AG20443 (cell line): ENCODE measurements around the gene PRPF19.
A peak's percentile ranks its signal among the peaks of the same experiment; 100 is the strongest.
"Not testable (repeated sequence)": the region's sequence is repeated elsewhere in the genome, so short reads cannot be mapped to it uniquely, and the experiment has no call there.

Experiments used
- DNase-seq: peaks from one replicate; pipeline ENCODE4 v3.0.0; 2012; ENCODE audit warnings: low spot score, mixed read lengths

PRPF19 gene

DNA sequence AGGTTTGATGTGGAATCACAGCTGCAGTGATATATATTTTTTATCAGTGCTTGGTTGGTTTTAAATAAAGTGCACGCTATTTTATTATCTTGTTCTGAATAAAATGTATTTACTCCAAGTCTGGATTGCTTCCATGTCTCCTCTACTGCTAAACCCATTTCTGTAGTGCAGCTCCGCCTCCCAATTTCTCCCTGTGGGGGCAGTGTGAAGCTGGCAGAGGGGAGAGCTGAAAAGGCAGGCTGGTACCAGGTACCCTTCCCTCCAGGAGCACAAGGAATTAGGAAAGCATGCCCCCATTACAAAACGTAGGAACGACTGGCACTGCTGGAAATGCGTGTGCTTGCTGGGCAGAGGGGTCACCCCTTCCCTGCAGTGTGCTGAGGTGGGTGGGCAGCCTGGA lies 16.9 kb upstream of the PRPF19 start:
- no peak for DNase-seq

DNA sequence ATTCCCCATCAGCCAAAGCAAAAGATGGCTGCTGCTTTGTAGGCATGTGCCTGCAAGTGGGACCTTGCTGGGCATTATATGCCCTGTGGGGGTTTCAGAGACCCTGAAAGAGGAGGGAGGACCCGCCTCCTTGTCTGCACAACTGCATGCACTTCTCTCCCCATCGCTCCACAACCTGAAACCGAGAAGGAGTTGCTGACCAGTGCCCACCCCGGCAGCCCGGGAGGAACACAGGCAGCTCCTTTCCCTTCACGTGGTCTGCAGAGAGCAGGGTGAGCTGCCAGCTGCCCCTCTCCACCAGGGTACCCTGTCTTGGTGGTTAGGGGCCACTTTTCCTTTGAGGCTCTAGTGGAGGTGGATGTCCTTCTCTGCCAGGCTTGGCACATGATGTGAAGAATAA lies 16.5 kb upstream of the PRPF19 start:
- DNase-seq = no peak

DNA sequence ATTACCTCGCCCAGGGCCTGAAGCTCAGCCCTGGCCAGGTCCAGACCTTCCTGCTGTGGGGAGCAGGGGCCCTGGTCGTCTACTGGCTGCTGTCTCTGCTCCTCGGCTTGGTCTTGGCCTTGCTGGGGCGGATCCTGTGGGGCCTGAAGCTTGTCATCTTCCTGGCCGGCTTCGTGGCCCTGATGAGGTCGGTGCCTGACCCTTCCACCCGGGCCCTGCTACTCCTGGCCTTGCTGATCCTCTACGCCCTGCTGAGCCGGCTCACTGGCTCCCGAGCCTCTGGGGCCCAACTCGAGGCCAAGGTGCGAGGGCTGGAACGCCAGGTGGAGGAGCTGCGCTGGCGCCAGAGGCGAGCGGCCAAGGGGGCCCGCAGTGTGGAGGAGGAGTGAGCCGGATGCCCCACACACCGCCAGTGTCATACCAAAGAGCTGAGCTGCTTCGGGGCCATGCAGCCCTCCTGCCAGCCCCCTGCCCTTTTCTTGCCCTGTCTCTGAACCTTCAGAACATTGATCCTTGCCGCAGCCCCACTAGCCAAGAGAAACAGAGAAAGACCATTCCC lies 15.5 kb upstream of the PRPF19 start:
- no peak for DNase-seq

DNA sequence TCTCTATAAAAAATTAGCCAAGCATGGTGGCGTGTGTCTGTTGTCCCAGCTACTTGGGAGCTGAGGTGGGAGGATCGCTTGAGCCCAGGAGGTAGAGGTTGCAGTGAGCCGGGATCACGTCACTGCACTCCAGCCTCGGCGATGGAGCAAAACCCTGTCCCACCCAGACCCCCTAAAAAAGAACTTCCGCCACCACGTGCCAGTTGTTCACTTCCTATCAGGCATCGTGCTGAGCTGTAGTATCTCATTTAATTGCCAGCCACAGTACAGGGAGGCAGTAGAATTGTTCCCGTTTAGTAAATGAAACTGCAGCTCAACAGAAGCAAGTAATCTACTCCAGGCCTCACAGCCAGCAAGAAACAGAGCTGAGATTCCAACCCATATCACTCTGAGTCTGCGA lies 14.9 kb upstream of the PRPF19 start:
- no peak for DNase-seq

DNA sequence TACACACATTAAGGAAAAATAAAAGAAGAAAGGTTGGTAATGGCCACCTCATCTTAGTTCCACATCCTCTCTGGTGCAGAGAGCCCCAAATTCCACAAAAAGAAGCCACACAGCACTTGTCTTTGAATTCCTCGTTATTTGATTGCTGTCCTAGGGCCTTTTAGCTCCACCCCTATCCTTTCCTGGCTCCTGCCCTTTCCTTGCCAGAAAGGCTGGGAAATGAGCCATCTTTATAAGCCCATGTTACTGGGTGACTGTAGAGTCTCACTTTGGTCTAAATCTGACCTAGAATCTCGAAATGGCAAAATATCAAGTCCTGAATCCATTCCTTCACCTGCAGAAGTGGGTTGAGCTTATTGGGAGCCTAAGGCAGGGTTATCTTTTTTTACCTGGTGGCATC lies 13.6 kb upstream of the PRPF19 start:
- no peak for DNase-seq

DNA sequence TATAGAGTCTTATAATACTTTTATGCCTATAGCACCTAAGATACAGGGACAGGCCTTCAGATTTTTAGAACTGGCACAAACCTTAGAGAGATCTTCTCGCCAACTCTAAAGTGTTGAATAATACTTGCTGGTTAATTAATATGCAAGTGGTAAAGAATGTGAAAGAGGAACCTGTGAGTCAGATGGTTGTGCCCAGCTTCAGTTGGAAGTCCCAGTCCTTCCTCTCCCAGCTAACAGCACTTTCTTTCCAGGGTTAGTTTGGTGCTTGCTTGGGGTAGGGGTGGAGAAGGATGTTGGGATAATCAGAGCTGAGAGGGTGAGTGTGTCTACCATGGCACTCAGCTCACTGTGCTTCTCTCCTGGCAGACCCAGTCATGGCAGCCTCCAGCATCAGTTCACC lies 12.9 kb upstream of the PRPF19 start:
- DNase-seq = no peak

DNA sequence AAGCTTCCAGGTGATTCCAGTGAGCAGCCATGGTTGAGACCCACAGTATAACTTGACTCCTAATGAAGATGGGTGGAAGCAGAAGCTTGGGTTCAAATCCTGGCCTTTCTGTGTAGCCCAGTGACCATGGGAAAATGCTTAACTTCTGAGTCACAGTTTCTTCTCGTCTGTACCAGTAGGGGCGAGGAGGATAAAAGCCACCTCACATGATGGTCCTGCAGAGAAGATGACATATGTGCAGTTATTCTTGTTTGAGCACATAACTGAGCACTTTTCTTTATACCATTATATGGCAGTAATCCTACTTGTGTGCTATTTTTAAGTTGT lies 12.5 kb upstream of the PRPF19 start:
- no peak for DNase-seq

DNA sequence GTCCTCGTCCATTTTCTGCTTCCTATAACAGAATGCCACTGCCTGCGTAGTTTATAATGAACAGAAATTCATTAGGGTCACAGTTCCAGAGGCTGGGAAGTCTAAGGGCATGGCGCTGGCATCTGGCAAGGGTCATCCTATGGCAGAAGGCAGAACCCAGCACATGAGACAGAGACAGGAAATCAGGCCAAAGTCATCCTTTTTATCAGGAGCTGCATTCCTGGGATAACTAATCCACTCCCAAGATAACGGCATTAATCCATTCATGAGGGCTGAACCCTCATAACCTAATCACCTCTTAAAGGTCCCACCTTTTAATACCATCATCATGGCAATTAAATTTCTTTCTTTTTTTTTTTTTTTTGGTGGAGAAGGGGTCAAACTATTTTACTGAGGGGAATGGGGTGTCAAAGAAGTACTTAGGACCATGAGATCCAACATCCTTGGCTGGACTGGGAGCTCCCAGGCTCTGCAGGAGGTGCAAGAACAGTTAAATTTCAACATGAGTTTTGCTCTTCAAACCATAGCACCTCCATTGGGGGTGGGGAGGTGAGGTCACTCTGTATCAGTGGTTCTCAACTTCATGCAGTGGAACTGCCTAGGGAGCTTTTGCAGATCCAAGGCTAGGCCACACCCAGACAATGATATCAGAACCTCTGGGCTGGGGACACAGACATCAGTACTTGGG lies 12.0 kb upstream of the PRPF19 start:
- DNase-seq = no peak

DNA sequence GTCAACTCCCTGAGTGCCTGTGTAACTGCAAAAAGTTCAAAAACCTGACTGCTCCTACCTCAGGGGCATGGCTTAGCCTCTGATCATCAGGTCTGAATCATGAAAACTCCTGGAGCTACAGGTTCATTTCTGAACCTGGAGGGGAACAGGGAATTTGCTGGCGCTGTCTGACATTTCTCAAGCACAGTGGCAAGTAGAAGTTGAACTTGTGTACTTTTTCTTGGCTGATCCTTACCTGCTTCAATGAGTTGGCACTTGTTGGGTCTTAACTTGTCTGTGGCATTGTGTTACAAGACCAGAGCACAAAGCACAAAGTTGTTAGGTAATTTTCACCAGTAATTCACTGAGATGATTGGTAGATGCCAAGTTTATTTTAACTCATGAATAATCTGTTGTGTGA lies 10.9 kb upstream of the PRPF19 start:
- no peak for DNase-seq

DNA sequence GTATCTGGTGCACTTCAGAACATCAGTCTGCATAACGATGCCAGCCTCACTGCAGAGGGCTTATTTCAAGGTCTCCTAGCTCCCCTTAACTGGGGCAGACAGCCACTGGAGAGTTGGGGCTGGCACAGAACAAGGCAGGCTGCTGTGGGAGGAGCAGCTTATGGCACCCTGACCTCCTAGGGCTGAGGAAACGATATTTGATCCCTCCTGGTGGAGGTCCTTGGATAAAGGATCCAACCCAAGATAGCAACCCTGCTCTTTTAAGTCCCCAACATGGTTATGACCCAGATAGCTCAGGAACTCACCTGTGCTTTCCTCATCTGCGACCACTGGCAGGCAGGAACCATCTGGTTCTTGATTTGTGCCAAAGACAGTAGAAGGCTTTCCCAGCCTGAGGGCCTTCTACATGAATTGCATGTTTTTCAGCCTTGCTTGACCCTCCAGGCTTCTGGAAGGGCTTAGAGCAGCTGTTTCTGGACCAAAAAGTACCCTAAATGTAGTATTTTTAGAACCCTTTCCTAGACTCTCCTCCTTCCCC lies 10.4 kb upstream of the PRPF19 start:
- DNase-seq = no peak

DNA sequence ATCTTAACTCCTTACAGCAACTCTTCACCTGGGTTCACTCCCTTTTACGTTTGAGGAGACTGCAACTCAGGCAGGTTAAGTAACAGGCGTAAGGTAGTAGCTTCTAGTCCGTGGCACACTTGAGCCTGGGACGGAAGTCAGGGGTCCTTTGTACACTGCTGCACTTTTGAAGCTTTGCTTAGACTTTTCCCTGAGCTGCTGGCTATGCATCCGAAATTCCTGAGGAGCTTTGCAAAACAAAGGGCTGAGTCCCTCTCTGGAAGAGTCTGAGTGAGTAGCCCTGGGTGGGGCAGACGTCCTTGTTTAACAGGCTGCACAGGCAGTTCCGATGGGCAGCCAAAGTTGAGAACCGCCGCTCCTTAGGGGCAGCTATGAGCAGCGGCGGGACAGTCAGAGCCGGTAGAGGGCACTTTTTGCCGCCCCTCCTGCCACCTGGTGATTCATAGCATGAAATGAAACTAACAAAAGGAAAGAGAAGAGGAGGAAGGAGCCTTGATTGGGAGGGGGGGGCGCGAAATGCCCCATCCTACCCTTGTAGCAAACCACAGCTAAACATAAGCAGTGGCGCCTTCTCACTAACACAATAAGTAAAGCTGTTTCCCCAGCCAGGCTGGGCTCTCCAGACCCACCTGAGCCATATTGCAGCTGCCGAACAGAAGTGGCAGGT lies 9.0 kb upstream of the PRPF19 start:
- DNase-seq = peak; percentile 86

DNA sequence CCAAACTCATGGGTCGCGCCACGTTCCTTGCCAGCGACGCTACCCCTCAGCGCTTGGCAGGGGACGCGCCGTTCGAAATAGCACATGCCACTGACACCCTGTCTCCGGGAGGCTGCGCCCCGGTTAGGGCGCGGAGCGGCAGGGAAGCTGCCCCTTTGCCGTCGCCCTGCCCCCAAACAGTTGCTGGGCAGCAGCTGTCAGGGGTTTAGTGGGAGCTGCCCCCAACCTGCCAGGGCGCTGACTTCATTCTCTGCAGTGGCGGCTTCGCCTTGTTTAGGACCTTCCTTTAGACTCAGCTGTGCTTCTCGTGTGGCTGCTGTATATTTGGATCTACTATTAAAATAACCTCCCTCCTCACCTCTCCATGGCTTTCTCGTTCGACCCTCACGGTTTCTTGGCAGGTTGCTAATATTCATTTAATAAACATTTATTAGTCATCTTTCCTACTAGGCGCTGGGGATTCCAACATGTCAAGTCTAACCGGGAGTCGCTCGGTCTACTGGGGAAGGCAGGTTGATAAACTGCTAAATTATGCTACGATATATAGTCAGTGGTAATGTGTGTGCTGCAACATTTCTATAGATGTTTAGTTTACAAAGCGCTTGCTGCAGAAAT lies 8.4 kb upstream of the PRPF19 start:
- peak; percentile 59 for DNase-seq

DNA sequence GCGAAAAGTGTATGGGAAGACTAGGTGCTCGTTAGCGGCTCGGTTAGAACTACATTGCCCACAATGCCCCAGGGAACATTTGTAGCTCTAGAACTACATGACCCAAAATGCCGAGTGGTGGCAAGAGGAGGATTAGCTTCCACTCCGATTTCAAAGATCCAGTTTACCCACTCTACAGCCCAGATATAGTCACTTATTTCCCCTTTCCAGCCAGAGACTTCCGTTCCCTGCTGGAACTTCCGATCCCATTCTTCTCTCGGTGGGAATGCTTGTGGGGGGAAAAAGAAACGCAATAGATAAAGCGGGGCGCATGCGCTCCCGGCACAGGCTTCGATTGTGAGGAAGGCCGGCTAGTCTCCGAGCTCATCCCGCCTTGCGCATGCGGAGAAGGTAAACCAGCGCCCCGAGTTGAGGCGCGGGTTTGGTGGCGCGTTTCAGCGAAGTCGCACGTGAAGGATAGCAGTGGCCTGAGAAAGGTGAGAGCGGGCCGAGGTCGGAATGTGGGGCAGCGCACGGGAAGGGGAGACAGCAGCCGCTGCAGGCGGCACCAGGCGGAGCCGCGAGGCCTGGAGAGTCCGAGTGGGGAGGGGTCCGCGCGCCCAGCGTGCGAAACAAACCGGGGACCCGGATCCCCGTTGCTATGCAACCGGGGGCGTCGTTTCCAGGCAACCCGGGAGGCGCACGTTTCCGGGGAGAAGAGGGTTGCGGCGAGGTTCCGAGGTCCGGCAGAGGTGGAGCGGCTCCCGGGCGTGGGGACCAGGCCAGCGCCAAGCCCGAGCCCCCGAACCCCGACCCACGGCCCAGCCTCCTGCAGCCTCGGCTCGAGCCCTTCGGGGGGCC lies 7.6 kb upstream of the PRPF19 start, which contains the start of gene TMEM109:
Gene TMEM109 (plus strand): TSS at position 366 of the 840 bp plus-strand sequence. CDS start 5,536 bp downstream, outside the sequence.
- peak; percentile 97 for DNase-seq

DNA sequence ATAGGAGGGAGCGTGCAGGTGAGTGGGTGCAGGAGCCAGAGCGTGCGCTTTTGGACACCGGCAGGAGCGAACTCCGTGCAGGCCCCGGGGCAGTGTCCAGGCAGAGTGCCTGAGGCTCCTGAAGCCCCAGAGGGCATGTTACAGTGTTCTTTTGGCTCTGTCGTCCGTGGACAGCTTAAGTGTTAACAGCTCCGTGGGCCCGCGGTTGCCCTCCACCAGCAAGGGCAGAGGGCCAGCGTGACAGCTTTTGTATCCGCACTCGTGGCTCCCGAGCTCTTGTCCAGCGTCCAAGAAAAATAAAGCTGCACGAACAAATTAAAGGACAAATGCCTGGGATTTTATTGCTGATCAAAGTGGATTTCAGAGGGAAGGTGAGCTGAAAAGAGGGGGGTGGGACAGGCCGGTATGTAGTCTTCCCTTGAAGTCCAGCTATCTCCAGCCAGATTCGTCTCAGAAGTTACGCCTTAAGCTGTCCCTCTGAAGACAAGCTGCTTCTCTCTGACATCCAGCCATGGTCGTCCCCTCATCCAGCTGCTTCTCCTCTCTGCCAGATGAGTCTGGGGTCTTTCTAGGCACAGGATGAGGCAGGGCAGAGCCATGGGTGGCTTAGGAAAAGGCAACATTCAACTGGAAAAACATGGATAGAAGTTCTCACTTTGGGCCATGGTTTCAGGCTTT lies 6.6 kb upstream of the PRPF19 start:
- DNase-seq = no peak

DNA sequence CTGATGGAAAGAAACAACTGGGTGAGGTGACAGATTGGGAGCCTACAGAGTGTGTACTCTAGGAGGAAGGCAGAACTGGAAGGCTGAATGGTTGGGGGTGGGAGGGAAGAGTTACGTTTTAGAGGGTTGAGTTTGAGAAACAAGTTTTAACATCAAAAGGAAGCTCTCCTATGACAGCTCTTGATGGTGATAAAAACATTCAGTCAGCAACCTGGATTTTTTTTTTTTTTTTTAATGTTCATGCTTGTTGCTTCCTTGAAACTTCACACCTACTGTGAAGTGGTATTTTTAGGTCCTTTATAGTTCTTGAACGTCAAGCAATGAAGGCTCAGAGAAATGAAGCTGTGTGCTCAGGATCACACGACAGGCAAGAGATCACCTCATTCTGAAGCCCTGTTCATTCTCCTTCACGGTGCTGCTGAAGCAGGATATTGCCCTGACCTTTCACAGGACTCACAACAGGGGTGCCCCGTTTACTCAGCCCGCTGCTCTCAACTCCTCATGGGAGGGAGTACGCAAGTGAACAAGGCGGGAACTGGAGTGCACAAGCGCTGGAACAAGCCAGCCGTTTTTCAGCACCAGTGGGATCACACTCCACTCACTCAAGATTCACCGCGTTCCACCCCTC lies 6.0 kb upstream of the PRPF19 start:
- DNase-seq = no peak

DNA sequence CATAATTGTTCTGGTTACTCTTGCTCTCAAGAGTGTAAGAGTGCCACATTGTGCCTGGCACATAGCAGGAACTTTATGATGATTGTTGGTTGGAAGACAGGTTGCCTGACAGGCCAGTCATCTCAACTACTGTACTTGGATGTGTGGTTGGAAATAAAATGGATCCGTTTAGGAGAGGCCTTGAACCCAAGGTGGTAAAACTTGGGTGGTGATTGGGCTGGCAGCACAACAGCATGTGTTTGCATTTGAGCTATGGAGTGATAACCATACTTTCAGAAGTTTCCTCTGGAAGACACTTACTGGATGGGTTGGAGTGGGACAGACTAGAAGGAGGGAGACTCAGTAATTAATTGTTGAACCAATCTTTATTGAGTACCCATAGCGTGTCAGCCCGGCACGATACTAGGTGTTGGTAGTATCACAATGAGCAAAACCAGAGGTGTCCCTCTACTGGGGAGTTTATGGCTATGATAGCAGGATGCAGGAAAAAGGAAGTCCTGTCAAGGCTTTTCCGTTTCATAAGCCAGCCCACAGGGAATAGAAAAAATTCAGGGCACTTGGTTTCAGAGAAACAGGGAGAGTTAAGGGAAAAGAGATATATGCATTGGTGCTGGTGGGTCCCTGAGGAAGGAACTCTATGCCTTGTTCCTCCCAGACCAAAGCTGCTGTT lies 4.5 kb upstream of the PRPF19 start:
- DNase-seq = no peak

DNA sequence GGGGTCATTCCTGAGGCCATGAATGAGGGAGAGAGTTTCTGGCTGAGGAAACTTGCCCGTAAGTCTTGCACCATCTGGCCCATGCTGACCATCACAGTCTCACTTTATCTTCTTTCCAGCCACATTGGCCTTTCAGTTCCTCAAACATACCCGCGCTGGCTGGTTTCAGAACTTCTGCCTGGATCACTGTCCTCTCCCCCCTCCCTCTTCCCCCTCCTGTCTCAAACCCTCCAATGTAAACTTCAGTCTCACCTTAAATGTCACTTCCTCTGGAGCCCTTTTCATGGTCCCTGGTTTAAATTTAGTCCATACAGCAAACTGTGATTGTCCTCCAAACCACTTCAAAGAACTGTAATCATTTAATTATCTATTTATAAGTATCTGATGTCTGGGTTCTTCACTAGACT lies 3.9 kb upstream of the PRPF19 start:
- no peak for DNase-seq

DNA sequence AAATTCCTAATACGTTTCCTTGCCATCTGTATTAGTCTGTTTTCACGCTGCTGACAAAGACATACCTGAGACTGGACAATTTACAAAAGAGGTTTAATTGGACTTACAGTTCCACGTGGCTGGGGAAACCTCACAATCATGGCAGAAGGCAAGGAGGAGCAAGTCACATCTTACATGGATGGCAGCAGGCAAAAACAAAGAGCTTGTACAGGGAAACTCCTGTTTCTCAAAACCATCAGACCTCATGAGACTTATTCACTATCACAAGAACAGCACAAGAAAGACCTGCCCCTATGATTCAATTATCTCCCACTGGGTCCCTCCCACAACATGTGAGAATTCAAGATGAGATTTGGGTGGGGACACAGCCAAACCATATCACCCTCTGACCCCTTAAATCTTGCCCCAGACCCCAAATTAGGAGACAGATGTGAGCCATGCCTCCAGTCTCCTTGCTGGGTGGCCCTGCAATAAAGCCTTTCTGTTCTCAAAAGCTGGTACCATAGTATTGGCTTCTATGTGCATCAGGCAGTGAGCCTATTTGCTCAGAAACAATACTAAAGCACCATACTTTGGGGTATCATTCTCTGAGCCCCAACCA lies 3.4 kb upstream of the PRPF19 start:
- DNase-seq = not testable (repeated sequence)

DNA sequence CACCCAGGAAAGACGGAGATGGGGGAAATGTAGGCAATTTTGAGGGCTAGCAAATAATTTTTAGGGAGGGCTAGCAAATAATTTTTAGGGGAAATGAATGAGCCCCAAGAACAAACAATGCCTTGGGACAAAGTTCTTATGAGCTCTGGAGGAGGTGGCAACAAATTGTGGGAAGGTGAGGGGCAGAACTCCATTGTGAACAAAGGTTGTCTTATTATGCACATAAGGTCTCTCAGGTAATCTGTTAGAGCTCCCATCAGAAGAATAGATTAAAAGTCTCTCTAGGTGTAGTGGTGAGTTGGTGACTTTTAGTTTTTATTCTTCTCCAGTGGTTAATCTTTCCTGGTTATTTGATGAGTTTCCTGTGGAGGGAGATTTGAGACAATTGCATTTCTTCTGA lies 2.4 kb upstream of the PRPF19 start:
- DNase-seq = no peak

DNA sequence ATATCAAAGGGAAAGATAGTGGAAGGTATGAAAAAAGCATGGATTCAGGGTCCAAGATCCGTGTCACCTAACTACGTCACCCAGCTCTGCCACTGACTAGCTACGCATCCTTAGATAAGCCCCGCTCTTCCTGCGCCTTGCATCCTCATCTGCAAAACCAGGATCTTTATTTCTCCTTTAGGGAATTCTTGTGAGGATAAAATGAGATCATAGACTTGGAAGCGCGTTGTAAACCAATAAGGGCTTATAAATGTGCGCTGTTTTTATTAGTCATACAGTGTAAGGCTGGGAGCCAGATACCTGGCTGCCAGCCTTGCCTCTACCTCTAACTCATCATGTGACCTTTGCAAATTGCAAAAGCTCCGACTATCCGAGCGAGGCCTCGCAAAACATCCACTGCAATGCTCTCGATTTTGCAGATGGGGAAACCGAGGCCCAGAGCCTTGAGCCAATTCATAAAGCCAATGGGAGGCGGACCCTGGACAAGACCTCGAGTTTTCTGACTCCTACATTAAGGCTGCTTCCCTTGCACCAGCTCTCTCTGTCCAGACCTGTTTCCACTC lies 753 bp downstream of the PRPF19 start:
- DNase-seq = no peak
